Measurements from ENCODE around the gene FOXN3.

GRCh38 chr14:89185919-89186855 lies 230.8 kb downstream of the FOXN3 start:
- no peak for TF ChIP-seq CTCF (IDR thresholded peaks at IDR 0.05; ENCODE audit: extremely low read depth in 1 of 2, insufficient read depth in 1 of 2, low read depth in 1 of 2, low read length in 2 of 2)
- no peak for TF ChIP-seq POLR2AphosphoS5 (IDR thresholded peaks at IDR 0.05; ENCODE audit: insufficient read depth, low read depth, low read length)
- TF ChIP-seq POLR2A (IDR thresholded peaks at IDR 0.05; ENCODE audit: low read depth, low read length): no peak
- no peak for TF ChIP-seq MAX (IDR thresholded peaks at IDR 0.05; ENCODE audit: insufficient read depth, insufficient read length)
